CD14-positive monocyte (primary cell): ENCODE results near the gene DMBT1. TPM values are rescaled to one million over a fixed set of nuclear protein-coding genes. Genes with fewer than 3 reads are reported as not detected.

ENCODE experiments used
- DNase-seq, 3 donors: peaks; one replicate each; pipeline ENCODE4 v3.0.0-alpha.2; 2011 to 2022
- H2AFZ ChIP-seq: 2 replicates; pipeline ENCODE4 v1.6.0; 2012; ENCODE audit warnings: mild to moderate bottlenecking, low read depth, low read length, inconsistent platforms; ENCODE audit not compliant: insufficient read depth, poor library complexity, severe bottlenecking
- H3K27ac ChIP-seq, 2 donors: 1 replicate in 1 of 2; 2 replicates in 1 of 2; pipeline ENCODE4 v1.5.1; 2012 to 2013; ENCODE audit warnings: low read length in 2 of 2, control low read depth in 1 of 2, inconsistent platforms in 1 of 2, low read depth in 1 of 2, mild to moderate bottlenecking in 1 of 2
- H3K27me3 ChIP-seq, 2 donors: one replicate each; pipeline versions ENCODE4 v1.6.0 to v1.6.1; 2011 to 2013; ENCODE audit warnings: low read length in 2 of 2; ENCODE audit not compliant: control insufficient read depth in 2 of 2, insufficient read depth in 2 of 2
- H3K36me3 ChIP-seq, 2 donors: replicated peaks in 1 of 2; 1 replicate in 1 of 2; 2 replicates in 1 of 2; pipeline versions ENCODE4 v1.5.1 to v1.6.1; 2012 to 2013; ENCODE audit warnings: low read length in 2 of 2, control low read depth in 1 of 2, inconsistent platforms in 1 of 2, mild to moderate bottlenecking in 1 of 2; ENCODE audit not compliant: insufficient read depth in 2 of 2, control insufficient read depth in 1 of 2
- H3K4me1 ChIP-seq, 2 donors: 1 replicate in 1 of 2; 2 replicates in 1 of 2; pipeline versions ENCODE4 v1.5.1 to v1.6.1; 2012 to 2013; ENCODE audit warnings: low read length in 2 of 2, control low read depth in 1 of 2, inconsistent platforms in 1 of 2, mild to moderate bottlenecking in 1 of 2, moderate library complexity in 1 of 2; ENCODE audit not compliant: insufficient read depth in 2 of 2, control insufficient read depth in 1 of 2
- H3K4me2 ChIP-seq: replicated peaks from 2 replicates; pipeline ENCODE3; 2012; ENCODE audit warnings: low read length, moderate library complexity, mild to moderate bottlenecking; ENCODE audit not compliant: poor library complexity, severe bottlenecking; ENCODE audit errors: extremely low read depth
- H3K4me3 ChIP-seq, 3 experiments: fragments of 200-600 bp in 1 of 3; sonication (generic) in 1 of 3; replicated peaks in 1 of 3; 1 replicate in 2 of 3; 2 replicates in 1 of 3; pipeline ENCODE4 v1.5.1; 2011 to 2013; ENCODE audit warnings: low read length in 3 of 3, mild to moderate bottlenecking in 3 of 3, control low read depth in 2 of 3, low read depth in 2 of 3, inconsistent platforms in 1 of 3, moderate library complexity in 1 of 3
- H3K79me2 ChIP-seq: 2 replicates; pipeline ENCODE4 v1.6.0; 2012; ENCODE audit warnings: mild to moderate bottlenecking, control low read depth, inconsistent platforms, low read length, moderate library complexity; ENCODE audit not compliant: insufficient read depth
- H3K9ac ChIP-seq: 2 replicates; pipeline ENCODE4 v1.6.0; 2017; ENCODE audit warnings: low read length, mild to moderate bottlenecking; ENCODE audit not compliant: insufficient read depth, poor library complexity, severe bottlenecking
- H3K9me3 ChIP-seq, 2 donors: replicated peaks in 1 of 2; 1 replicate in 1 of 2; 2 replicates in 1 of 2; pipeline versions ENCODE4 v1.5.1 to v1.6.1; 2012 to 2013; ENCODE audit warnings: low read length in 2 of 2, control low read depth in 1 of 2; ENCODE audit not compliant: control insufficient read depth in 1 of 2, insufficient read depth in 1 of 2
- H4K20me1 ChIP-seq: 2 replicates; pipeline ENCODE4 v1.6.0; 2012; ENCODE audit warnings: mild to moderate bottlenecking, low read length, control low read depth, moderate library complexity; ENCODE audit not compliant: insufficient read depth
- H3K27ac Mint-ChIP-seq, 7 donors: one replicate each; pipeline ENCODE4 v1.8.0; 2020; ENCODE audit warnings: mild to moderate bottlenecking in 7 of 7, mixed read lengths in 7 of 7, moderate library complexity in 6 of 7, inconsistent platforms in 2 of 7
- H3K27me3 Mint-ChIP-seq, 3 donors: one replicate each; pipeline ENCODE4 v1.8.0; 2021 to 2022; ENCODE audit warnings: low read depth in 3 of 3, mild to moderate bottlenecking in 3 of 3, mixed read lengths in 3 of 3, moderate library complexity in 3 of 3, inconsistent platforms in 1 of 3
- H3K36me3 Mint-ChIP-seq, 2 donors: one replicate each; pipeline ENCODE4 v1.8.0; 2020; ENCODE audit warnings: mixed read lengths in 2 of 2, inconsistent platforms in 1 of 2, mild to moderate bottlenecking in 1 of 2
- H3K4me1 Mint-ChIP-seq: one replicate; pipeline ENCODE4 v1.8.0; 2020; ENCODE audit warnings: mild to moderate bottlenecking, mixed read lengths
- H3K4me3 Mint-ChIP-seq, 2 donors: one replicate each; pipeline ENCODE4 v1.8.0; 2020; ENCODE audit warnings: mild to moderate bottlenecking in 2 of 2, mixed read lengths in 2 of 2, moderate library complexity in 1 of 2
- H3K9me3 Mint-ChIP-seq, 7 donors: one replicate each; pipeline ENCODE4 v1.8.0; 2020 to 2022; ENCODE audit warnings: mixed read lengths in 7 of 7, mild to moderate bottlenecking in 6 of 7, moderate library complexity in 6 of 7, inconsistent platforms in 2 of 7
- WGBS: methylation state at CpG from one replicate; pipeline ENCODE4 v1.1.5; 2013; ENCODE audit warnings: missing lambda C conversion rate; ENCODE audit not compliant: insufficient coverage; 5-methylcytosine and 5-hydroxymethylcytosine counted together
- intact Hi-C, 2 donors: fragments of 100-400 bp; cut with micrococcal nuclease; formaldehyde crosslinking; loops; one replicate each; pipeline versions ENCODE4 v1.15.0 to v1.15.1; 2023
- polyA plus RNA-seq, 3 donors: library from polyadenylated mRNA; depleted of rRNA in 1 of 3; unstranded in 2 of 3; stranded (reverse) in 1 of 3; fragments of 300-500 nt in 2 of 3; fragments of >200 nt in 1 of 3; fragmentation: Illumina TruSeq in 2 of 3; gene quantifications; 1 replicate in 2 of 3; 2 replicates in 1 of 3; pipeline ENCODE4 v1.2.3, GENCODE V29; 2012 to 2021
- TF ChIP-seq, protein P1 (sequence below): fragments of 200-600 bp; IDR thresholded peaks from one replicate; pipeline ENCODE4 v1.8.0; 2022; ENCODE audit warnings: antibody characterized with exemption, mild to moderate bottlenecking

Gene DMBT1
- polyA plus RNA-seq, 3 donors, result not detected

GRCh38 chr10:122592161-122592560 is 31.6 kb downstream of the DMBT1 start:
- Mint-ChIP-seq H3K4me3 (no peak overlapping the region), H3K9me3 (peaks cover 0 to 11% (median 0%) of the 10 kb centered on the region in 7 donors), H3K36me3 (no peaks in the 10 kb centered on the region), H3K4me1 (no peaks in the 10 kb centered on the region), H3K27ac (no peak overlapping the region), H3K27me3 (peaks cover 0 to 3% (median 2%) of the 10 kb centered on the region in 3 donors)
- no peak overlapping the region for H3K4me2 ChIP-seq
- H3K36me3 ChIP-seq, result no peaks in the 10 kb centered on the region
- no peak overlapping the region for H3K9ac ChIP-seq
- no peak overlapping the region for H2AFZ ChIP-seq
- 83% methylated on average over 9 of the region's 10 CpGs for WGBS
- DNase-seq, result no peak
- no peaks in the 10 kb centered on the region for H3K27me3 ChIP-seq
- no peaks in the 10 kb centered on the region for H4K20me1 ChIP-seq
- no peaks in the 10 kb centered on the region for H3K9me3 ChIP-seq
- no peak overlapping the region for H3K4me3 ChIP-seq
- TF ChIP-seq, protein P1, sequence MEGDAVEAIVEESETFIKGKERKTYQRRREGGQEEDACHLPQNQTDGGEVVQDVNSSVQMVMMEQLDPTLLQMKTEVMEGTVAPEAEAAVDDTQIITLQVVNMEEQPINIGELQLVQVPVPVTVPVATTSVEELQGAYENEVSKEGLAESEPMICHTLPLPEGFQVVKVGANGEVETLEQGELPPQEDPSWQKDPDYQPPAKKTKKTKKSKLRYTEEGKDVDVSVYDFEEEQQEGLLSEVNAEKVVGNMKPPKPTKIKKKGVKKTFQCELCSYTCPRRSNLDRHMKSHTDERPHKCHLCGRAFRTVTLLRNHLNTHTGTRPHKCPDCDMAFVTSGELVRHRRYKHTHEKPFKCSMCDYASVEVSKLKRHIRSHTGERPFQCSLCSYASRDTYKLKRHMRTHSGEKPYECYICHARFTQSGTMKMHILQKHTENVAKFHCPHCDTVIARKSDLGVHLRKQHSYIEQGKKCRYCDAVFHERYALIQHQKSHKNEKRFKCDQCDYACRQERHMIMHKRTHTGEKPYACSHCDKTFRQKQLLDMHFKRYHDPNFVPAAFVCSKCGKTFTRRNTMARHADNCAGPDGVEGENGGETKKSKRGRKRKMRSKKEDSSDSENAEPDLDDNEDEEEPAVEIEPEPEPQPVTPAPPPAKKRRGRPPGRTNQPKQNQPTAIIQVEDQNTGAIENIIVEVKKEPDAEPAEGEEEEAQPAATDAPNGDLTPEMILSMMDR, result no peak
- H3K4me1 ChIP-seq, result no peaks in the 10 kb centered on the region
- intact Hi-C loops, result no loop called here
- no peaks in the 10 kb centered on the region for H3K79me2 ChIP-seq
- no peak overlapping the region for H3K27ac ChIP-seq

GRCh38 chr10:122617476-122618270 is 57.1 kb downstream of the DMBT1 start:
- Histone ChIP-seq H3K9me3 (peaks cover 0 to 10% of the 10 kb centered on the region in 2 donors), H3K9ac (no peak overlapping the region), H3K27me3 (no peaks in the 10 kb centered on the region), H2AFZ (no peak overlapping the region), H3K4me2 (no peak overlapping the region), H3K4me1 (no peaks in the 10 kb centered on the region), H3K79me2 (no peaks in the 10 kb centered on the region), H3K36me3 (no peaks in the 10 kb centered on the region), H3K4me3 (no peak overlapping the region), H3K27ac (no peak overlapping the region), H4K20me1 (no peaks in the 10 kb centered on the region)
- Mint-ChIP-seq H3K36me3 (no peaks in the 10 kb centered on the region), H3K4me1 (no peaks in the 10 kb centered on the region), H3K27me3 (peaks cover 0 to 2% (median 1%) of the 10 kb centered on the region in 3 donors), H3K4me3 (no peak overlapping the region), H3K27ac (peak overlapping the region in 1 of 7 donors; percentile 35), H3K9me3 (peaks cover 0 to 24% (median 9%) of the 10 kb centered on the region in 7 donors)
- intact Hi-C loops, result no loop called here
- TF ChIP-seq, protein P1, result no peak
- 72% methylated on average over 7 of the region's 10 CpGs for WGBS
- DNase-seq, result no peak
